Measurements from ENCODE around the gene HOXD9.

Gene HOXD9

GRCh38 chr2:176172007-176172894, 49.7 kb downstream of the HOXD9 start:
- no peak for DNase-seq

GRCh38 chr2:176172895-176173566, 50.5 kb downstream of the HOXD9 start:
- no peak for DNase-seq

- DNase-seq = no peak
These were observed 51.3 kb downstream of the HOXD9 start for GRCh38 chr2:176173567-176174381.

DNA sequence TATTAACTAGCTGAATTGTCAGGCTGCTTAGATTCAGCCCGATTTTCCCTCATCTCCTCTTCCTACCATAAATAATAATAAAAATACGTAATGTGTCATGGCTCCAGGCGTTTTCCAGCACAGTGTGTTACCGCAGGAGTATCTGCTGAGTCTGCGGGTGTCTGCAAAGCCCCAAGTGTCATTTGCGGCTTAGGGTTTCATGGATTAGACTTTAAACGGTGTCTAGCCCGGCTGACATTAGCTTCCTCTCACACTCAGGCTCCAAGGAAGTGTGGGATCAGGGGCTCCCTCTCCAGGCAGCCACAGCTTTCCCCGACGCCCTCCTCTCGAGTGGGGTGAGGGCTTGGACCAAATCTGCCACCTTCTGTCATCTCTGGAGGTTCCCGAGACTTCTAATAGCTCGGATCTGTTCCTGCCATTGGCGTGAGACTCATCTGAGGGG, 51.9 kb downstream of the HOXD9 start:
- DNase-seq = no peak

All from stimulated activated CD8-positive, alpha-beta memory T cell treated with anti-CD3 and anti-CD28 coated beads, Interleukin-4, amount 100 ng/mL, for 48 hours (primary cell).